K562 (cell line): ENCODE results near the gene NCOA3. TPM values are rescaled to one million over a fixed set of nuclear protein-coding genes. Genes with fewer than 3 reads are reported as not detected.

Experiments used
- HIVEP1 ChIP-seq: fragments of 250-450 bp; sonication (Bioruptor Pico); IDR thresholded peaks from 2 replicates; pipeline ENCODE4 v1.4.0; 2020; ENCODE audit warnings: mild to moderate bottlenecking
- JUN ChIP-seq, 2 experiments: sonication (generic) in 1 of 2; formaldehyde crosslinking in 1 of 2; IDR thresholded peaks; 2 replicates each; pipeline versions ENCODE4 v1.6.1 to v1.8.0; 2012 to 2022; ENCODE audit warnings: borderline replicate concordance in 2 of 2, mild to moderate bottlenecking in 2 of 2, improper control_type of control experiment in 1 of 2, low read depth in 1 of 2, low read length in 1 of 2, missing genetic modification reagents in 1 of 2
- MEF2D ChIP-seq: conservative IDR thresholded peaks from 2 replicates; pipeline ENCODE4 v1.6.1; 2016; ENCODE audit warnings: low read depth, missing genetic modification characterization, missing compliant biosample characterization
- NONO ChIP-seq, 2 experiments: fragments of 200-400 bp in 1 of 2; fragments of 450-650 bp in 1 of 2; formaldehyde crosslinking in 1 of 2; IDR thresholded peaks; 2 replicates each; pipeline ENCODE4 v1.6.1; 2017; ENCODE audit warnings: low read depth in 2 of 2, mild to moderate bottlenecking in 2 of 2, moderate library complexity in 2 of 2, low read length in 1 of 2
- SMAD4 ChIP-seq: fragments of 250-450 bp; sonication (Bioruptor Pico); conservative IDR thresholded peaks from 2 replicates; pipeline ENCODE4 v1.8.0; 2021; ENCODE audit warnings: inconsistent platforms, mild to moderate bottlenecking, moderate library complexity
- ZNF3 ChIP-seq: fragments of 250-450 bp; sonication (Bioruptor Pico); IDR thresholded peaks from 2 replicates; pipeline ENCODE4 v1.5.0; 2021; ENCODE audit warnings: mild to moderate bottlenecking, moderate library complexity
- ZNF583 ChIP-seq: fragments of 250-450 bp; sonication (Bioruptor Pico); IDR thresholded peaks from 2 replicates; pipeline ENCODE4 v1.4.0; 2020
- ZNF668 ChIP-seq: fragments of 250-450 bp; sonication (Bioruptor Pico); IDR thresholded peaks from 2 replicates; pipeline ENCODE4 v1.8.0; 2022; ENCODE audit warnings: mild to moderate bottlenecking, inconsistent platforms
- ZNF77 ChIP-seq: fragments of 250-450 bp; sonication (Bioruptor Pico); IDR thresholded peaks from 2 replicates; pipeline ENCODE4 v1.5.0; 2020
- polyA plus RNA-seq, 8 experiments: library from polyadenylated mRNA; depleted of rRNA in 4 of 8; stranded (reverse) in 5 of 8; unstranded in 3 of 8; fragments of >200 nt; fragmentation: Nextera tagmentation in 2 of 8; fragmentation: Illumina TruSeq in 1 of 8; extraction: Ambion mirVana in 2 of 8; extraction: Trizol in 1 of 8; gene quantifications; 2 replicates each; pipeline versions ENCODE4 v1.2.1 to v1.2.3, GENCODE V29; 2011 to 2014; ENCODE audit warnings: inconsistent platforms in 1 of 8, missing spikeins in 1 of 8
- total RNA-seq, 7 experiments: library from RNA; depleted of rRNA in 6 of 7; stranded (reverse); fragments of >200 nt in 6 of 7; fragmentation: Illumina TruSeq in 2 of 7; extraction: Trizol in 2 of 7; gene quantifications; 2 replicates each; pipeline versions ENCODE4 v1.2.1 to v1.2.3, GENCODE V29; 2011 to 2021; ENCODE audit warnings: low replicate concordance in 1 of 7
- TF ChIP-seq, protein P1 (sequence below): fragments of 250-450 bp; sonication (Bioruptor Pico); IDR thresholded peaks from 2 replicates; pipeline ENCODE4 v1.4.0; 2020
- TF ChIP-seq, protein P2 (sequence below): fragments of 450-650 bp; conservative IDR thresholded peaks from 2 replicates; pipeline ENCODE4 v1.6.1; 2016; ENCODE audit warnings: missing genetic modification characterization, low read depth, mild to moderate bottlenecking, missing compliant biosample characterization, moderate library complexity
- TF ChIP-seq, protein P3 (sequence below), 2 experiments: fragments of 450-650 bp; IDR thresholded peaks; 2 replicates each; pipeline ENCODE4 v1.6.1; 2016
- TF ChIP-seq, protein P4 (sequence below), 2 experiments: fragments of 200-800 bp in 1 of 2; sonication (Bioruptor generic) in 1 of 2; sonication (generic) in 1 of 2; formaldehyde crosslinking in 1 of 2; IDR thresholded peaks in 1 of 2; conservative IDR thresholded peaks in 1 of 2; 2 replicates each; pipeline versions ENCODE4 v1.5.0 to v1.6.1; 2016 to 2020; ENCODE audit warnings: missing compliant biosample characterization in 1 of 2, missing genetic modification characterization in 1 of 2, missing genetic modification reagents in 1 of 2
- TF ChIP-seq, protein P5 (sequence below): fragments of 200-800 bp; sonication (Bioruptor generic); IDR thresholded peaks from 2 replicates; pipeline ENCODE4 v1.6.1; 2017; ENCODE audit warnings: missing genetic modification characterization, missing compliant biosample characterization

The NCOA3 gene
- total and polyA plus RNA-seq, 9 of the 15 experiments (the other 6 are each of a cell fraction or from before 2014, with no cell fraction given) = 3.2 to 24.3 (median 14.4) TPM

DNA sequence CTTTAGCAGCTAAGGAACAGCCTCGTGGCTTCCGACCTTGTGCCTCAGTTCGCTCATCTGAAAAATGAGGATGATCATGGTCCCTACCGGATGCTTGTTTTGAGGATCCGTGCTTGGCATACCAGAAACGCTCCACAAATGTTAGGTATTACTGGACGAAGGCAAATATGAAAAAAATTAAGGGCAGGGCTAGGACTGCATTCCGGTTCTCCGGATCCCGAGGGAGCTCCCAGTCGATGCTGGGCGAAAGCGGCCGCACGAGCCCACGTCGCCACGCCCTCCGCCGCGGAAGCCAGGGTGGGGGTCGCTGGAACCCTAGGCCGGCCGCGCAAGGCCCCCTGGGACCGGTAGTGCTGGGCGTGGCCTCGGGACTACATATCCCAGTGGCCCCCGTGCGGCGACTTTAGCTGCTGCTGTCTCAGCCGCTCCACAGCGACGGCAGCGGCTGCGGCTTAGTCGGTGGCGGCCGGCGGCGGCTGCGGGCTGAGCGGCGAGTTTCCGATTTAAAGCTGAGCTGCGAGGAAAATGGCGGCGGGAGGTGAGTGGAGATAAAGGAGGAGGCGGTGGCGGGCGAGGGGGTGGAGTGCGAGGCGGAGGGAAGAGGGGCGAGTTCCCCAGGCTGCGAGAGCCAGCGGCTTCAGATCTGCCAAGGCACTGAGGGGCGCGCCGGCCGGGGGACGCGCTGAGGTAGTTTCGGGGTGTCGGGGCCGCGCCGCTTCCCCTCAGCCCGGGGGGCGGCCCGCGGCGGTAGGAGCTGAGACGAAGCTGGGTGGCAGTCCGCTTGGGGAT lies at the start of gene NCOA3 (continued):
- TF ChIP-seq, protein P1, sequence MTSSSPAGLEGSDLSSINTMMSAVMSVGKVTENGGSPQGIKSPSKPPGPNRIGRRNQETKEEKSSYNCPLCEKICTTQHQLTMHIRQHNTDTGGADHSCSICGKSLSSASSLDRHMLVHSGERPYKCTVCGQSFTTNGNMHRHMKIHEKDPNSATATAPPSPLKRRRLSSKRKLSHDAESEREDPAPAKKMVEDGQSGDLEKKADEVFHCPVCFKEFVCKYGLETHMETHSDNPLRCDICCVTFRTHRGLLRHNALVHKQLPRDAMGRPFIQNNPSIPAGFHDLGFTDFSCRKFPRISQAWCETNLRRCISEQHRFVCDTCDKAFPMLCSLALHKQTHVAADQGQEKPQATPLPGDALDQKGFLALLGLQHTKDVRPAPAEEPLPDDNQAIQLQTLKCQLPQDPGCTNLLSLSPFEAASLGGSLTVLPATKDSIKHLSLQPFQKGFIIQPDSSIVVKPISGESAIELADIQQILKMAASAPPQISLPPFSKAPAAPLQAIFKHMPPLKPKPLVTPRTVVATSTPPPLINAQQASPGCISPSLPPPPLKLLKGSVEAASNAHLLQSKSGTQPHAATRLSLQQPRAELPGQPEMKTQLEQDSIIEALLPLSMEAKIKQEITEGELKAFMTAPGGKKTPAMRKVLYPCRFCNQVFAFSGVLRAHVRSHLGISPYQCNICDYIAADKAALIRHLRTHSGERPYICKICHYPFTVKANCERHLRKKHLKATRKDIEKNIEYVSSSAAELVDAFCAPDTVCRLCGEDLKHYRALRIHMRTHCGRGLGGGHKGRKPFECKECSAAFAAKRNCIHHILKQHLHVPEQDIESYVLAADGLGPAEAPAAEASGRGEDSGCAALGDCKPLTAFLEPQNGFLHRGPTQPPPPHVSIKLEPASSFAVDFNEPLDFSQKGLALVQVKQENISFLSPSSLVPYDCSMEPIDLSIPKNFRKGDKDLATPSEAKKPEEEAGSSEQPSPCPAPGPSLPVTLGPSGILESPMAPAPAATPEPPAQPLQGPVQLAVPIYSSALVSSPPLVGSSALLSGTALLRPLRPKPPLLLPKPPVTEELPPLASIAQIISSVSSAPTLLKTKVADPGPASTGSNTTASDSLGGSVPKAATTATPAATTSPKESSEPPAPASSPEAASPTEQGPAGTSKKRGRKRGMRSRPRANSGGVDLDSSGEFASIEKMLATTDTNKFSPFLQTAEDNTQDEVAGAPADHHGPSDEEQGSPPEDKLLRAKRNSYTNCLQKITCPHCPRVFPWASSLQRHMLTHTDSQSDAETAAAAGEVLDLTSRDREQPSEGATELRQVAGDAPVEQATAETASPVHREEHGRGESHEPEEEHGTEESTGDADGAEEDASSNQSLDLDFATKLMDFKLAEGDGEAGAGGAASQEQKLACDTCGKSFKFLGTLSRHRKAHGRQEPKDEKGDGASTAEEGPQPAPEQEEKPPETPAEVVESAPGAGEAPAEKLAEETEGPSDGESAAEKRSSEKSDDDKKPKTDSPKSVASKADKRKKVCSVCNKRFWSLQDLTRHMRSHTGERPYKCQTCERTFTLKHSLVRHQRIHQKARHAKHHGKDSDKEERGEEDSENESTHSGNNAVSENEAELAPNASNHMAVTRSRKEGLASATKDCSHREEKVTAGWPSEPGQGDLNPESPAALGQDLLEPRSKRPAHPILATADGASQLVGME (CRISPR knock-in tag) = no peak
- peak; percentile 93 for TF ChIP-seq SMAD4 (CRISPR knock-in tag)
- TF ChIP-seq, protein P2, sequence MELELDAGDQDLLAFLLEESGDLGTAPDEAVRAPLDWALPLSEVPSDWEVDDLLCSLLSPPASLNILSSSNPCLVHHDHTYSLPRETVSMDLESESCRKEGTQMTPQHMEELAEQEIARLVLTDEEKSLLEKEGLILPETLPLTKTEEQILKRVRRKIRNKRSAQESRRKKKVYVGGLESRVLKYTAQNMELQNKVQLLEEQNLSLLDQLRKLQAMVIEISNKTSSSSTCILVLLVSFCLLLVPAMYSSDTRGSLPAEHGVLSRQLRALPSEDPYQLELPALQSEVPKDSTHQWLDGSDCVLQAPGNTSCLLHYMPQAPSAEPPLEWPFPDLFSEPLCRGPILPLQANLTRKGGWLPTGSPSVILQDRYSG (tag) = no peak
- TF ChIP-seq MEF2D = no peak
- no peak for TF ChIP-seq ZNF77 (CRISPR knock-in tag)
- TF ChIP-seq, protein P3, sequence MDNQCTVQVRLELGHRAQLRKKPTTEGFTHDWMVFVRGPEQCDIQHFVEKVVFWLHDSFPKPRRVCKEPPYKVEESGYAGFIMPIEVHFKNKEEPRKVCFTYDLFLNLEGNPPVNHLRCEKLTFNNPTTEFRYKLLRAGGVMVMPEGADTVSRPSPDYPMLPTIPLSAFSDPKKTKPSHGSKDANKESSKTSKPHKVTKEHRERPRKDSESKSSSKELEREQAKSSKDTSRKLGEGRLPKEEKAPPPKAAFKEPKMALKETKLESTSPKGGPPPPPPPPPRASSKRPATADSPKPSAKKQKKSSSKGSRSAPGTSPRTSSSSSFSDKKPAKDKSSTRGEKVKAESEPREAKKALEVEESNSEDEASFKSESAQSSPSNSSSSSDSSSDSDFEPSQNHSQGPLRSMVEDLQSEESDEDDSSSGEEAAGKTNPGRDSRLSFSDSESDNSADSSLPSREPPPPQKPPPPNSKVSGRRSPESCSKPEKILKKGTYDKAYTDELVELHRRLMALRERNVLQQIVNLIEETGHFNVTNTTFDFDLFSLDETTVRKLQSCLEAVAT (IDR thresholded peaks at IDR 0.05) = peak in 1 of 2 experiments; percentile 83; a peak in 3 of 4 replicates
- TF ChIP-seq, protein P4, sequence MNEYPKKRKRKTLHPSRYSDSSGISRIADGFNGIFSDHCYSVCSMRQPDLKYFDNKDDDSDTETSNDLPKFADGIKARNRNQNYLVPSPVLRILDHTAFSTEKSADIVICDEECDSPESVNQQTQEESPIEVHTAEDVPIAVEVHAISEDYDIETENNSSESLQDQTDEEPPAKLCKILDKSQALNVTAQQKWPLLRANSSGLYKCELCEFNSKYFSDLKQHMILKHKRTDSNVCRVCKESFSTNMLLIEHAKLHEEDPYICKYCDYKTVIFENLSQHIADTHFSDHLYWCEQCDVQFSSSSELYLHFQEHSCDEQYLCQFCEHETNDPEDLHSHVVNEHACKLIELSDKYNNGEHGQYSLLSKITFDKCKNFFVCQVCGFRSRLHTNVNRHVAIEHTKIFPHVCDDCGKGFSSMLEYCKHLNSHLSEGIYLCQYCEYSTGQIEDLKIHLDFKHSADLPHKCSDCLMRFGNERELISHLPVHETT (CRISPR knock-in tag; conservative IDR thresholded peaks at IDR 0.05 in 1 of 2, IDR thresholded peaks at IDR 0.05 in 1 of 2) = peak in 1 of 2 experiments; percentile 87; a peak in 2 of 4 replicates
- TF ChIP-seq, protein P5, sequence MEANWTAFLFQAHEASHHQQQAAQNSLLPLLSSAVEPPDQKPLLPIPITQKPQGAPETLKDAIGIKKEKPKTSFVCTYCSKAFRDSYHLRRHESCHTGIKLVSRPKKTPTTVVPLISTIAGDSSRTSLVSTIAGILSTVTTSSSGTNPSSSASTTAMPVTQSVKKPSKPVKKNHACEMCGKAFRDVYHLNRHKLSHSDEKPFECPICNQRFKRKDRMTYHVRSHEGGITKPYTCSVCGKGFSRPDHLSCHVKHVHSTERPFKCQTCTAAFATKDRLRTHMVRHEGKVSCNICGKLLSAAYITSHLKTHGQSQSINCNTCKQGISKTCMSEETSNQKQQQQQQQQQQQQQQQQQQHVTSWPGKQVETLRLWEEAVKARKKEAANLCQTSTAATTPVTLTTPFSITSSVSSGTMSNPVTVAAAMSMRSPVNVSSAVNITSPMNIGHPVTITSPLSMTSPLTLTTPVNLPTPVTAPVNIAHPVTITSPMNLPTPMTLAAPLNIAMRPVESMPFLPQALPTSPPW = peak; percentile 80
- TF ChIP-seq NONO (IDR thresholded peaks at IDR 0.05; ENCODE audit: low read depth in 2 of 2, low read length in 1 of 2) = peak; percentile 54 to 86; a peak in 2 of 4 replicates
- no peak for TF ChIP-seq ZNF3 (CRISPR knock-in tag)
- peak; percentile 61; the same call in 1 of the 2 replicates for TF ChIP-seq JUN (IDR thresholded peaks at IDR 0.05; ENCODE audit: borderline replicate concordance, low read depth, low read length)
- TF ChIP-seq JUN (CRISPR knock-in tag; IDR thresholded peaks at IDR 0.05; ENCODE audit: borderline replicate concordance) = no peak
- no peak; the same call in 1 of the 2 replicates for TF ChIP-seq ZNF583 (CRISPR knock-in tag)
- no peak for TF ChIP-seq ZNF668 (CRISPR knock-in tag)
- 0 out of 2 replicates have a peak, but pooled peaks have one; percentile 14 for TF ChIP-seq HIVEP1 (CRISPR knock-in tag)
